HG03575 (cell line): ENCODE measurements around the gene INO80E.

ENCODE experiments used
- ATAC-seq: cut with Tn5 transposase; IDR thresholded peaks from one replicate; pipeline ENCODE4 v1.9.1; 2021; ENCODE audit not compliant: unreplicated experiment, insufficient number of reproducible peaks, low FRiP score; ENCODE audit errors: extremely low read depth

The INO80E gene

DNA sequence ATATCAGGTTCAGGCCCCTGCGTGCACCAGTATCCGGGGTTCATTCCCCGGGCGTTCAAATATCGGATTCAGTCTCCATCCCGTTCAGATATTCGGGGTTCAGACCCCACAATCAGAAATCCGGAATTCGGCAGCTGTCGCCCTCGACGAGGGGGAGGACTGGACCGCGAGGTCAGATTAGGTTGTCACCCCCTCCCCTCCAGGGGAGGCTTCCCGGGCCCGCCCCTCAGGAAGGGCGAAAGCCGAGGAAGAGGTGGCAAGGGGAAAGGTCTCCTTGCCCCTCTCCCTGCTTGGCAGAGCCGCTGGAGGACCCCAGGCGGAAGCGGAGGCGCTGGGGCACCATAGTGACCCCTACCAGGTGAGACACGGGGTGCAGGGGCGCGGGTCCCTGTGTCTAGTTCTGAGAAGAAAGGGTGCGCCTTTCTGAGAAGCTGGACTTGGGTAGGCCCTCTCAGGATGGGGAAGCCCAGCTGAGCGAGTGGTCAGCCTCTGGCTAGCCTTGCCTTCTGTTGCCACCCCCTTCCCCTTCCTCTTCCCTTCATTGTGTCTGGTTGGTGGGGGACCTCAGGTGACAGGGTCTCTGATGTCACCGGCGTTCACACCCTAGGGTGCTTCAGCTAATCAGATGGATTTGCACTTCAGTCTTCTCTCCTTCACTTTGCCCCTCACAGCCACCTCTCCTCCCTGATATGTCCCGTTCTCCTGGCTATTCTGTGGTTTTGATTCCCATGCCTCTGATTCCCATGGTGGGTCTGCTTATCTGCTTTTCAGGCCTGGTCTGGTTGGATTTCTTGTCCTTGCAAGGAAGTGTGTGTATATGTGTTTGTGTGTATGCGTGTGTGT, 21.5 kb upstream of the INO80E start:
- no peak for ATAC-seq

DNA sequence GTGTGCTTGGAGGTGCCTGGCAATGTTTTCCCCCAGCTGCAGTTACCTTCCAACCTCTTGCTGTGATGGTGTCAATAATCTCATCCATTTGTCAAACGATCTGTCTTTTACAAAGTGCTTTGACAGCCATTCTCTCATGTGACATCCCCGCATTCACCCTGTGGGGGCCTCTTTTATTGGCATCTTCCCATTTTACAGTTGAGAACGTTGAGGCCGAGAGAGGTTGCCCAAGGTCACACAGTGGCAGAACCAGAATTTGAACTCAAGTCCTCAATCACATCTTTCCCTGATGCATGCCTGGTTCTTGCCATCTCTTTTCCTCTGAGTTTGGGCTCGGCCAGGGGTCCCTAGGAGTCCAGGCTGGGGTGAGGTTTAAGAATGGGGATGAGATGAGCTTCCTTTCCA, 20.9 kb upstream of the INO80E start:
- ATAC-seq: no peak

DNA sequence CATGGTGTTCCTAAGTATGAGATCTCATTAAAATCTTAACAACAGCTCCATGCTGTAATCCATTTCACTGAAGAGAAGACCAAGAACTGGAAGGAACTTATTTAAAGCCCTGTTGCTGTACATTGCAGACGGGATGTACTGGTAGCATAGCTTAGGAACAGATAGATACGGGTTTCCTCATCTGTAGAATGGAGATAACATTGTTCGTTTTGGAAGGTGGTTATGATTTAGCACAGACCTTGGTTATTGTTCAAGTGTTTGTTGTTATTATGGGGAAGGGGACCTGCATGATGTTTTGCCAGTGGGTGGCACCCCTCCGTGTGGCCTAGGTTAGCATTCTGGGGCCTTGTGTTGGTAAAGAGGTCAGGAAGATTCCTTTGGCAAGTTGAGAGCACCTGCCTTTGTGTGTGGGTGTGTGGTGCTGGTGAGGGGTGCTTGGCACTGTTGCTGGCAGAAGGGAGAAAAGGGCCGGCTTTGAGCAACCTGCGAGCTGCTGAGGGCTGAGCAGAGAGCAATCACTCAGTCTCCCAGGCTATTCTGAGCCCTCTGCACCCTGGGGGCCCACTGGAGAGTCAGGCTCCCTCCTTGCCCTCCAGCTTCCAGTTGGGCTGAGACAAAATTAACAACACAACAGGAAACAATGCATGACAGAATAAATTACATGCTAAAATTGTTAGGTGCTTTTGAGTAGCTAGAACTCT, 20.1 kb upstream of the INO80E start:
- no peak for ATAC-seq

DNA sequence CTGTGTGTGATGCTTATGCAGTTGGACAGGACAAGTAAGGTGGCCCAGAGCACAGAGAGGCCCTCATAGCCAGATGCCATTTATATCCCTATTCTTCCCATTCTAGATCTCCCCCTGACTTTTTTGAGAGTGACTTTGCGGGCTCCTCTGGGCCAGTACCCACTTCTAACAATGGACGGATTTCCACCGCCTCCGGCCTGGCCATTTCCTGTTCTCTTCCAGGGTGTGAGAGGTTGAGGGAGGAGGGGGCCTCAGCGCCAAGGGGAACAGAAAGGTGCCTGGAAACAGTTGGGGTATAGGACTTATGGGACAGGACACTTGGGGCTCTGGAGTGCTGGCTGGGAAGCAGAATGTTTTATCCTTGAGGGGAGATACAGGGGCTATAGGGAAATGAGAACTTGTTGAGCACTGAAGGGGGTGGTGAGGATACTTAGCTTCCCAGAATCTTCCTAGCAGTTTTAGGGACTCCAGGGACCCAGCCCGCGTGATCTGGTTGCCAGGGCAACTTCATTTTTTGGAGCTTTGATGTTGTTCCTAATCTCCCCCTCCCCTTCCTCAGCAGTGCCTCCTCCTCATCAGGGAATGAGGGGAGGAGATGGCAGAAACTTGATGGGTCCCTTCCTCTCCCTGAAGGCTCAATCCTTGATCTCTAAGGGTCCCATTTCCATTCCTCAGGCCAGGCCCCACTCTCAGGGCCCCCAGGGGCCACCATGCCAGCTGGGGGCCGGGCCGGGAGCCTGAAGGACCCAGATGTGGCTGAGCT, 18.8 kb upstream of the INO80E start:
- ATAC-seq: no peak

- ATAC-seq: no peak
These were observed 18.0 kb upstream of the INO80E start for GRCh38 chr16:29978081-29978480.

DNA sequence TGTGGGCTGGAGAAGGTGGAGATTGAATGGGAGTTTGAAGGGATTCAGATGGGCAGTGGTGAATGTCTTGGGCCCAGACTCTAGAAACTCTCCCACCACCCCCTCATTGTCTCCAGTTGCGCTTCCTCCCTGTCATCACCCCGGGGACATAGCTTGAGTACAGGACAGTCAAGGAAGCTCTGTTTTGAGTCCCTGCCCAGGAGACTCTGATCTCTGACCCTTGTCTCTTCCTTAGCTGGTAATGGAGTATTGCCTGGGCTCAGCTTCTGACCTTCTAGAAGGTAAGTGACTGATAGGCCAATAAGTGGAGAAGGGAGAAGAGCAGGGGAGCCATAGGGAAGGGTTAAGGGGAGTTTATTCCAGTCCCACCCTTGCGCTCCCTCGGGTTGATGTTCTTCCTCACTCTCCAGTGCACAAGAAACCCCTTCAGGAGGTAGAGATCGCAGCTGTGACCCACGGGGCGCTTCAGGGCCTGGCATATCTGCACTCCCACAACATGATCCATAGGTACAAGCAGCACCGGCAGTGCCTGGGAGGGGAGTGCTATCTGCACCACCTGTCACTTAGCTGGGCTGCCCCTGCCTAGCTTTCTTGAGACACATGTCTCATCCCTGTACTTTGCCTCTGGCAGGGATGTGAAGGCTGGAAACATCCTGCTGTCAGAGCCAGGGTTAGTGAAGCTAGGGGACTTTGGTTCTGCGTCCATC, 17.3 kb upstream of the INO80E start:
- ATAC-seq: no peak

DNA sequence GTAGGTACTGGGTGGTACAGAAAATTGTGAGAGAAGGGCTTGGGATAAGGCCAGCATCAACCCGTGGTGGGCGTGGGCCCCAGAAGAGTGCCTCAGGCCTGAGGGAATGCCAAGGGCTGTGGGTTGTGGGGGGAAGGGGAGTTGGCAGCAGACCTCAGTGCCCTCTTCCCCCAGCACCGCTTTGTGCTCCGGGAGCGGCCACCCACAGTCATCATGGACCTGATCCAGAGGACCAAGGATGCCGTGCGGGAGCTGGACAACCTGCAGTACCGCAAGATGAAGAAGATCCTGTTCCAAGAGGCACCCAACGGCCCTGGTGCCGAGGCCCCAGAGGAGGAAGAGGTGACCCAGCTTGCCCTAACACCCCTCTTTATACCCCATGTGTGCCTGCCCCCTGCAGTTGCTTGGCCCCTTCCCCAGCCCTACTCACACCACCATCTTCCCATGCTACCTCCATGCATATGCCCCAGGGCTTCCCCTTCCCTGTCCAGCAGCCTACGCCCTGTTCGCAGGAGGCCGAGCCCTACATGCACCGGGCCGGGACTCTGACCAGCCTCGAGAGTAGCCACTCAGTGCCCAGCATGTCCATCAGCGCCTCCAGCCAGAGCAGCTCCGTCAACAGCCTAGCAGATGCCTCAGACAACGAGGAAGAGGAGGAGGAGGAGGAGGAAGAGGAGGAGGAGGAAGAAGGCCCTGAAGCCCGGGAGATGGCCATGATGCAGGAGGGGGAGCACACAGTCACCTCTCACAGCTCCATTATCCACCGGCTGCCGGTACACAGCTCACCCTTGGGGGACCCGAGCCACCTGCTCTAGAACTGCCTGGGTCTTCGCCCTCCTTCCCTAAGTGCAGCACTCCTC, 13.3 kb upstream of the INO80E start:
- ATAC-seq: no peak

DNA sequence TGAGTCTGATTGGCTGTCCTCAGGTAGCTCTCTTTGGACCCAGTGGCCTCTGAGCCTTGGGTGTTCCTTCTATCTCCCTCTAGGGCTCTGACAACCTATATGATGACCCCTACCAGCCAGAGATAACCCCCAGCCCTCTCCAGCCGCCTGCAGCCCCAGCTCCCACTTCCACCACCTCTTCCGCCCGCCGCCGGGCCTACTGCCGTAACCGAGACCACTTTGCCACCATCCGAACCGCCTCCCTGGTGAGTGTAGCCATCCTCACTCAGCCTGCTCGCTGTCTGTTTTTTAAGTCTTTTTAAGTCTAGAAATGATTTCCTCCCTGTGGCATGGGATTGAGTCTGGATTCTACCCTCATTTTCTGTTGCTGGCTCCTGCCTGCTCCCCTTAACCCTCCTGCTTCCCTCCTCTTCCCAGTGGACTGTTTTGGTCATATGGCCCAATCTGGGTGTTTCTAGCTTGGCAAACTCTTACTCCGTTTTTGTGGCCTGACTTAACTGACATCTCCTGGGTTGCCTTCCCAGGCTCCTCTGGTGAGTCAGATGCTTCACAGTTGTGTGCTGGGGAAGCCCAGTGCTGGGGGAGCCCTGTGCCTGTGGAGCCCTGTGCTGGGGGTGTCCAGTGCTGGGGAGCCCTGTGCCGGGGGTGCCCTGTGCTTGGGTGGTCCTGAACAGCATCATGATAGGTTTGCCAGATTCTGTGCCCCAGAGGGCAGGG, 12.5 kb upstream of the INO80E start:
- ATAC-seq: no peak

DNA sequence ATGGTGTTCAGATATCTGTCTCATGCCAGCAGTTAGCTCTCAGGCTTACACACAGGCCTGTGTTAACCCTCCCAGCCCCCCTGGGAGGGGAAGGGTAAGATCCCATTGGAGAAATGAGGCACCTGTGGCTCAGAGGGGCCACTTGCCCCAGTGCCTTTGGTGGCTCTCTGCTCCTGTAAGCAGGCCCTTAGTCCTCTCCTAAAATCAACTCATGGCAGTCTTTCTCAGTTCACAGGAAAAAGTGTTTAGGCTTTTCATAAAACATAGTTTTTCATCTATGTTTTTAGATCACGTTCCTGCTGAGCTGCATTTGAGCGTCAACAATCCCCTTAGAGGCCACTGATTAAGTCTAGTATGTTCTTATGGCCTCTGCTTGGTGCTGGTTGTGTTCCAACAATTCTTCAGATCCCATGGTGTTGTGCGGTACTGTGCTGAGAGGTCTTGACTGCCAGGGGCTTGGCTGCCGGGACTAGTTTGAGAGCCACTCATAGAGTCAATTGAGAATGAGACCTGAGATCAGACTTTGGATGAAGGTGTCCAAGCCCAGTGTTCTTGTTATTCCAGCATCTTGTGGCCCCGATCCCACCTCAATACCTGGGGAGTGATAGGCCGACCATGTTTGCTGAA, 11.8 kb upstream of the INO80E start:
- no peak for ATAC-seq

DNA sequence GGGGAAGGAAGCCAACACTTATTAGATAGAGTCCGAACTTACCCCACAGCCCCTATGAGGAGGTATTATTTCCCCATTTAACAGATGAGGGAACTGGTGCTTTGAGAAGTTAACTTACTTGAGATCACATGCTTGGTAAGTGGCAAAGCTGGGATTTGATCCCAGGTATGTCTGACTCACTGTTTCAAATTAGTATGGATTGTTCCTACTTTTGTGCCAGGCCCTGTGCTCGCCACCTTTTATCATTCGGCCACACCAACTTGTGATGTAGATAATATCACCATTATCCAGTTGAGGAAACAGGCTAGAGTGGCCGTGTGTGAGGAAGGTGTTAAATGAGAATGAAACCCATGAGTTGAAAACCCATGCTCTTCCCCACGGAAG, 11.3 kb upstream of the INO80E start:
- no peak for ATAC-seq

GRCh38 chr16:29985271-29985811, 10.7 kb upstream of the INO80E start:
- no peak for ATAC-seq

- ATAC-seq: no peak
These were observed 9.8 kb upstream of the INO80E start for GRCh38 chr16:29986231-29986630.

- no peak for ATAC-seq
These were observed 9.1 kb upstream of the INO80E start for GRCh38 chr16:29986931-29987330.

DNA sequence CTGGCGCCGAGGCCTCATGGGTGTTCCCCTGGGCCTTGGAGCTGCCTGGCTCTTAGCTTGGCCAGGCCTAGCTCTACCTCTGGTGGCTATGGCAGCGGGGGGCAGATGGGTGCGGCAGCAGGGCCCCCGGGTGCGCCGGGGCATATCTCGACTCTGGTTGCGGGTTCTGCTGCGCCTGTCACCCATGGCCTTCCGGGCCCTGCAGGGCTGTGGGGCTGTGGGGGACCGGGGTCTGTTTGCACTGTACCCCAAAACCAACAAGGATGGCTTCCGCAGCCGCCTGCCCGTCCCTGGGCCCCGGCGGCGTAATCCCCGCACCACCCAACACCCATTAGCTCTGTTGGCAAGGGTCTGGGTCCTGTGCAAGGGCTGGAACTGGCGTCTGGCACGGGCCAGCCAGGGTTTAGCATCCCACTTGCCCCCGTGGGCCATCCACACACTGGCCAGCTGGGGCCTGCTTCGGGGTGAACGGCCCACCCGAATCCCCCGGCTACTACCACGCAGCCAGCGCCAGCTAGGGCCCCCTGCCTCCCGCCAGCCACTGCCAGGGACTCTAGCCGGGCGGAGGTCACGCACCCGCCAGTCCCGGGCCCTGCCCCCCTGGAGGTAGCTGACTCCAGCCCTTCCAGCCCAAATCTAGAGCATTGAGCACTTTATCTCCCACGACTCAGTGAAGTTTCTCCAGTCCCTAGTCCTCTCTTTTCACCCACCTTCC, 8.5 kb upstream of the INO80E start:
- no peak for ATAC-seq

DNA sequence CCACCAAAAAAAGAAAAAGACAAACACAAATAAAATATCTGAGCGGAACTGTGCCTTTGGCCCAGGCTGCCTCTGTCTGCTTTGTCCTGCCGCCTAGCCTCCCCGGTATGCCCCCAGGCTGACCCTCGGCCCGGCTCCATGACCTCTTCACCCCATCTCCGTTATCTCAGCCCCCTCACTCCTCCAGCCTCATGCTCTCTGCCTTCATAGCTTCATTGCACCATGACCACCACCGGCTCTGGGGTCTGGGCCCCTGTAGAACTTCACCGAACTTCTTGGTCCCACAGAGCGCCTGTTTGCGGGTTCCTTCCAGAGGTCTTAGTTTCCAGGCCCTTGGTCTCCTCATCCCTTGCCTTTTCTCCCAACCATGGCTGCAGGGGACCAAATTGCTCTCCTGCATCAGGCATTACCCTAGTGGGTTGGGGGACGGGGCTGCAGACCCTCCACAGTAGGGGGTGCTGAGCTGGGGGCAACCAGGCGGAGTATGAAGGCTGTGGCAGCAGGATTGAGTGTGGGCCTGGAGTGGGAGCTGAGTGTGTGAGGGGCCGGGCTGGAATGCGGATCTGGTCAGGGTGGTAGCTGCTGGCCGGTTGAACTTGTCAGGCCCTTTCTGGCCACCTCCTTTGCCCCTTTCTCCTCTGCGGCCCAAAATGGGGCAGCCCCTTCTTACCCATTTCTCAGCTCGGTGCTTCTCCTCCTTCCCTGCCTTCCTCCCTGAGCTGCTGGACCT, 7.5 kb upstream of the INO80E start:
- no peak for ATAC-seq
